WI38 (cell line): ENCODE results near the gene LPP.

Experiments
- H3K4me3 ChIP-seq: 2 replicates; pipeline ENCODE4 v1.5.1; 2011; ENCODE audit warnings: low read depth, mild to moderate bottlenecking, control low read depth, low read length
- CTCF ChIP-seq: IDR thresholded peaks from 2 replicates; pipeline ENCODE4 v1.5.1; 2012; ENCODE audit warnings: low read depth, mild to moderate bottlenecking, control low read depth, low read length

LPP gene

GRCh38 chr3:188775412-188775811 lies 621.5 kb downstream of the LPP start:
- TF ChIP-seq CTCF = no peak

GRCh38 chr3:188776447-188776846 lies 622.5 kb downstream of the LPP start:
- no peak overlapping the region for H3K4me3 ChIP-seq
- no peak for TF ChIP-seq CTCF

More at GRCh38 chr3:188775412-188775811, 621.5 kb downstream of the LPP start:
- no peak overlapping the region for H3K4me3 ChIP-seq

GRCh38 chr3:188778091-188778852 lies 624.3 kb downstream of the LPP start:
- no peak for TF ChIP-seq CTCF
- H3K4me3 ChIP-seq = no peak overlapping the region

- H3K4me3 ChIP-seq = no peak overlapping the region
- no peak for TF ChIP-seq CTCF
Measured at GRCh38 chr3:188779281-188779980, 625.5 kb downstream of the LPP start.

- no peak overlapping the region for H3K4me3 ChIP-seq
- no peak for TF ChIP-seq CTCF
Measured at GRCh38 chr3:188780193-188781147, 626.5 kb downstream of the LPP start.

- TF ChIP-seq CTCF = no peak
- no peak overlapping the region for H3K4me3 ChIP-seq
Measured at GRCh38 chr3:188782613-188783124, 628.7 kb downstream of the LPP start.
